Measurements from ENCODE around the gene PON3. TPM values are rescaled to one million over a fixed set of nuclear protein-coding genes. Genes with fewer than 3 reads are reported as not detected.

Gene PON3
- total and polyA plus RNA-seq, 2 of the 8 experiments (the other 6 are each of a cell fraction or from before 2014, with no cell fraction given) = not detected

GRCh38 chr7:95396136-95397032 is at the start of gene PON3 (continued):
- TF ChIP-seq SIX5 (IDR thresholded peaks at IDR 0.05; ENCODE audit: low read depth, low read length) = no peak
